KOPT-K1 (cell line): ENCODE results near the gene OTULINL.
A peak's percentile ranks its signal among the peaks of the same experiment; 100 is the strongest.

Experiments used
- H3K27ac ChIP-seq: fragments of 200-600 bp; sonication (generic); 2 replicates; pipeline ENCODE4 v1.5.1; 2016; ENCODE audit warnings: antibody characterized with exemption, mild to moderate bottlenecking, low read depth, low read length; ENCODE audit not compliant: poor library complexity, severe bottlenecking
- H3K36me3 ChIP-seq: fragments of 200-600 bp; sonication (generic); 2 replicates; pipeline ENCODE4 v1.5.1; 2017; ENCODE audit warnings: antibody characterized with exemption, mild to moderate bottlenecking, low read length, moderate library complexity; ENCODE audit not compliant: insufficient read depth
- H3K9me3 ChIP-seq: fragments of 200-600 bp; sonication (generic); 2 replicates; pipeline ENCODE4 v1.5.1; 2017; ENCODE audit warnings: antibody characterized with exemption, low read length, mild to moderate bottlenecking; ENCODE audit not compliant: insufficient read depth, poor library complexity, severe bottlenecking

The OTULINL gene

DNA sequence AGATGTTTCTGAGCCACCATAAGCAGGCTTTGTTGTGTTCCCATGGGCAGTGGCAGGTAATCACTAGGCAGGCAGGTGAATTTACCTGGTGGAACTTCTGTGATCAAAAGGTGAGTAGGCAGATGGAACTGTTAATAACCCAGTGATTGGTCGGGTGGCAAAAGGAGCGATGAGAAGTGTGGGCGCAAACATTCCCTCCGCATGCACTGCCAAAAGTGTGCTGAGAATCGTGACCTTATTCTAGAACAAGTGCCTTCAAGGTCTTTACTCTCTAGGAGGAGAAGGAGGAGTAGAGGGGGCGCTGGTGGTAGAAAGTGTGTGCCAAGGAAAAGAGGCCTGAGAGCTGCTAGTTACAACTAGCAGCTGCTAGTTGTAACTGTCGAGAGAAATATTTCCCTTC is 3.3 kb downstream of the OTULINL start:
- H3K36me3 ChIP-seq, result no peaks in the 10 kb centered on the region
- no peak overlapping the region for H3K27ac ChIP-seq
- peaks cover 7% of the 10 kb centered on the region for H3K9me3 ChIP-seq

DNA sequence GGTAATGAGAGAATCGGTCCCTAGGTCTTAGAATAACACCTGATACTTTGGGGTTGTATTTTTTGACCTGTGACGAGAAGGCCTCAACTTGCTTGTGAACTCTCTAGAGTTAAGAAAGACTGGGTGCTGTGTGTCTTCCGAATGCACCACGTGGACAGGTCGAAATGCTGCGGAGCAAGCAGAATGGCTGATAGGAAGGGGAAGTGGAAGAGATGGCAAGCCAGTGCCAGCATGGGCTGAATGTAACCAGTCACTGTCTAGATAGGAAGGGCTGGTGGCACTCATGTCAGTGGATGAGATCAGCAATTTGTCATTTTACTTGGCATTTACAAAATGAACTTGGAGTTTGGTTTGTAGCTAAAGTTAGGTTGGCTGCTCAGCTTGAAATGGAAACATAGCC is 5.6 kb downstream of the OTULINL start:
- no peak overlapping the region for H3K27ac ChIP-seq

DNA sequence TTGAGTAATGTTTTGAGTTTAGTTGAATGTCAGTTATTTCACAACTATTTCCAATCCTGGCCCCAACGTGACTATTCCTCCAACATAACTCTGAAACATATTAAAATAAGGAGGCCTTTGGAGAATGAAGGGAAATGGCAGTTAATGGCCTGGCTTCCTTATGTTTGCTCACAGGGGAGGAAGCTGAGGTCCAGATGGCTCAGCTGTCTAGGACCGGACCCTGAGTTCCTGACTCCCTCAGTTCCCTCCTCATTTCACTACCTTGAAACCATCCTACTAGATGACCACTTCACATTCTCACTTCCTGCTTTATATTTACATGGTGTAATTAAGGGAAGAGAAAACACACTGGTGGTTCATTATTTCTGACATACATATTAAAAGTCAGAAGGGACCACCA is 6.6 kb downstream of the OTULINL start:
- Histone ChIP-seq H3K27ac (no peak overlapping the region), H3K36me3 (no peaks in the 10 kb centered on the region), H3K9me3 (no peaks in the 10 kb centered on the region)

More for the DNA sequence above, 5.6 kb downstream of the OTULINL start:
- H3K9me3 ChIP-seq, result peaks cover 2% of the 10 kb centered on the region
- H3K36me3 ChIP-seq, result no peaks in the 10 kb centered on the region

GRCh38 chr5:14588758-14589543 is 7.4 kb downstream of the OTULINL start:
- Histone ChIP-seq H3K9me3 (no peaks in the 10 kb centered on the region), H3K36me3 (no peaks in the 10 kb centered on the region), H3K27ac (no peak overlapping the region)

DNA sequence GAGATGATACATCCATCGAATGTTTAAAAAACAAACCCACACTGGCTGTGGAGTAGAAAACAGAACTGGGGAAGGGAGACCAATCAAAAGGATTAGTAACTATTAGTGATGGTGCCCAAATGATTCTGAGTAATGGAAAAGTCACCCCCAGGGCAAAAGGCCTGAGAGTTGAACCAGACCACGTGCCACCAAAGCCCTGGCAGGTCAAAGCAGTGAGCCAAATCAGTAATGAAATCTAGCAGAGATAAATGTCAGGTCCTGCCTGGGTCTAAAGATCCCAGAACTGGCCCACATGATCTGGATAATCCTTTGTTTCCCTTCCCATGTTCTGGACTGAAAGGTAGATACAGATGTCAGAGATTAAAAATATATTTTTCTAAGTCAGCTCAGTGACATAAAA is 9.4 kb downstream of the OTULINL start:
- no peak overlapping the region for H3K27ac ChIP-seq

DNA sequence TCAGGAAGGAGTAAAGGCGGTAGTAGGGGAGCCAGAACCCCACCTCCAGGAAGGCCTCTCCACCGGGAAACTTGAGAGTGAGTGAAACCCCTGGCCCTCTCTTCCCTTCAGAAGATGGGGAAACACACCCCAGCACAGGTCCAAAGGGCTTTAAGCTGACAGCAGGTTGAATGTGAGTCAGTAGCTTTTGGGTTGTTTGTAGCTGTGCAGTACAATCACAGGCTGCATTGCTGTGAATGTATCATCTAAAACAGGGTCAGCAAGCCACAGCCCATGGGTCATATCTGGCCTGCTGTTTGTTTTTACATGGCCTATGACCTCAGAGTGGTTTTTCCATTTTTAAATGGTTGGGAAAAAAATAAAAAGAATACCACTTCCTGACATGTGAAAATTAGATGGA is 10.0 kb downstream of the OTULINL start:
- Histone ChIP-seq H3K27ac (no peak overlapping the region), H3K36me3 (no peaks in the 10 kb centered on the region), H3K9me3 (no peaks in the 10 kb centered on the region)

More for the DNA sequence above, 9.4 kb downstream of the OTULINL start:
- no peaks in the 10 kb centered on the region for H3K36me3 ChIP-seq
- H3K9me3 ChIP-seq, result no peaks in the 10 kb centered on the region

DNA sequence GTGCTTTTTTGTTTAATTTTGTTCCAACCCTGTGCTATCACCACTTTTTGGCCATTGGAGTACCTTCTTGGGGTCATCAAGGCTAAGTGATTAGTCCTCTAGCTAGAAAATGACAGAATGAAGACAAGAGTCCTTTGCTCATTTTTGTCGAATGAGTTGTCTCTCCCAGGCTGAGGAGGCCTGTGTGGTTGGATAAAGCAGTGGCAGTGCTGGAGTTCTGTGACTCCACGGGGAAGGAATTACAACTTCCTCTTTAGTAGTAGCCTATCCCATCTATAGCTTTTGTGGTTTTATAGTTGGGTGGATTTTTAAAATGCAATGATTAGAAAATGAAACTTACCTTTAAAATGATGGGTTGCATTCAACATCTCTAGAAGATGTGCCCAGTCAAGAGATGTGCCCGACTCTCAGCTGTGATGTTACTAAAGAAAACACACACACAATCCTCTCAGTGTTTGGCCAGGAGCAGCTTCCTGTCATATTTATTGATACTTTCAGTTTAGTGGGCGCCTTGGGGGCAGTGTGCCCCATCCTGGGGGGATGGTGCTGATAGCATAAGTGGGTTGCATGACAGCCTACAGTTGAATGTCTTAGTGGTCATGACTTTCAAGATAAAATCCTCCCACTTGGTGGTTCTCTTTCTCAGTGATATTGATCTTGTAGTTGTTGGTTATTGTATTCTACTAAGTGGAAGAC is 11.9 kb downstream of the OTULINL start:
- Histone ChIP-seq H3K36me3 (no peaks in the 10 kb centered on the region), H3K27ac (no peak overlapping the region), H3K9me3 (no peaks in the 10 kb centered on the region)

GRCh38 chr5:14594378-14595074 is 12.9 kb downstream of the OTULINL start:
- Histone ChIP-seq H3K9me3 (no peaks in the 10 kb centered on the region), H3K27ac (peak overlapping the region; percentile 37), H3K36me3 (no peaks in the 10 kb centered on the region)

DNA sequence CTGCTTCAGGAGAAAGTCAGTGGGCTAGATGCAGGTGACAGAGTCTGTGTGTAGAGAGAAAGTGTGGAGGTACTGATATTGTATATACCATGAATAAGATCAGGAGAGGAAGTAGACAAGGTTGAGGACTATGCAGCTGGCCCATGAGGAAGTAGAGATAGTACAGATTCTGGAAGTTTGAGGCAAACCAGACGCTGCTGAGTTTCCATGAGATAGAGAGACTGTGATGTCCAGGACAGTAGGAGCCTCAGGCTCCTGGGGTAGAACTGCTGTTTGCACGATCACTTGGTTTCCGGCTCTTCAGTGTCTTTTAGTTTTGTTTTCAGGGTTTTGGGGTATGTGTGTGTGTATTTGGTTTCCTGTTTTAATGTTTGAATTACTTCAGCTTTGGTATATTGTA is 13.6 kb downstream of the OTULINL start:
- Histone ChIP-seq H3K36me3 (no peaks in the 10 kb centered on the region), H3K9me3 (no peaks in the 10 kb centered on the region), H3K27ac (peak overlapping the region; percentile 37)

- Histone ChIP-seq H3K9me3 (no peaks in the 10 kb centered on the region), H3K36me3 (no peaks in the 10 kb centered on the region), H3K27ac (no peak overlapping the region)
These were observed 14.3 kb downstream of the OTULINL start for GRCh38 chr5:14595891-14596290.

- Histone ChIP-seq H3K36me3 (no peaks in the 10 kb centered on the region), H3K9me3 (no peaks in the 10 kb centered on the region), H3K27ac (no peak overlapping the region)
These were observed 15.5 kb downstream of the OTULINL start for GRCh38 chr5:14597080-14597479.

- Histone ChIP-seq H3K9me3 (no peaks in the 10 kb centered on the region), H3K27ac (no peak overlapping the region), H3K36me3 (no peaks in the 10 kb centered on the region)
These were observed 16.6 kb downstream of the OTULINL start for GRCh38 chr5:14598225-14598624.

- Histone ChIP-seq H3K27ac (no peak overlapping the region), H3K36me3 (no peaks in the 10 kb centered on the region), H3K9me3 (no peaks in the 10 kb centered on the region)
These were observed 18.0 kb downstream of the OTULINL start for GRCh38 chr5:14599476-14600127.

GRCh38 chr5:14600846-14601245 is 19.3 kb downstream of the OTULINL start:
- H3K27ac ChIP-seq, result no peak overlapping the region
- H3K9me3 ChIP-seq, result no peaks in the 10 kb centered on the region
- H3K36me3 ChIP-seq, result no peaks in the 10 kb centered on the region

GRCh38 chr5:14603141-14603540 is 21.5 kb downstream of the OTULINL start:
- Histone ChIP-seq H3K27ac (no peak overlapping the region), H3K36me3 (no peaks in the 10 kb centered on the region), H3K9me3 (no peaks in the 10 kb centered on the region)
